AG09309 (cell line): ENCODE data around the gene ZNF718.
"Not testable (repeated sequence)": the region's sequence is repeated elsewhere in the genome, so short reads cannot be mapped to it uniquely, and the experiment has no call there.

Source experiments
- DNase-seq: peaks from one replicate; pipeline ENCODE4 v3.0.0-alpha.2; 2010; ENCODE audit warnings: low read depth
- H3K4me3 ChIP-seq: 2 replicates; pipeline ENCODE4 v1.5.1; 2011; ENCODE audit warnings: mild to moderate bottlenecking, low read depth, low read length, moderate library complexity; ENCODE audit not compliant: control insufficient read depth
- TF ChIP-seq, protein P1 (sequence below): IDR thresholded peaks from 2 replicates; pipeline ENCODE4 v1.5.1; 2011; ENCODE audit warnings: mild to moderate bottlenecking, low read depth, low read length, inconsistent platforms; ENCODE audit not compliant: insufficient read depth, control insufficient read depth; ENCODE audit errors: missing control alignments

Gene ZNF718

DNA sequence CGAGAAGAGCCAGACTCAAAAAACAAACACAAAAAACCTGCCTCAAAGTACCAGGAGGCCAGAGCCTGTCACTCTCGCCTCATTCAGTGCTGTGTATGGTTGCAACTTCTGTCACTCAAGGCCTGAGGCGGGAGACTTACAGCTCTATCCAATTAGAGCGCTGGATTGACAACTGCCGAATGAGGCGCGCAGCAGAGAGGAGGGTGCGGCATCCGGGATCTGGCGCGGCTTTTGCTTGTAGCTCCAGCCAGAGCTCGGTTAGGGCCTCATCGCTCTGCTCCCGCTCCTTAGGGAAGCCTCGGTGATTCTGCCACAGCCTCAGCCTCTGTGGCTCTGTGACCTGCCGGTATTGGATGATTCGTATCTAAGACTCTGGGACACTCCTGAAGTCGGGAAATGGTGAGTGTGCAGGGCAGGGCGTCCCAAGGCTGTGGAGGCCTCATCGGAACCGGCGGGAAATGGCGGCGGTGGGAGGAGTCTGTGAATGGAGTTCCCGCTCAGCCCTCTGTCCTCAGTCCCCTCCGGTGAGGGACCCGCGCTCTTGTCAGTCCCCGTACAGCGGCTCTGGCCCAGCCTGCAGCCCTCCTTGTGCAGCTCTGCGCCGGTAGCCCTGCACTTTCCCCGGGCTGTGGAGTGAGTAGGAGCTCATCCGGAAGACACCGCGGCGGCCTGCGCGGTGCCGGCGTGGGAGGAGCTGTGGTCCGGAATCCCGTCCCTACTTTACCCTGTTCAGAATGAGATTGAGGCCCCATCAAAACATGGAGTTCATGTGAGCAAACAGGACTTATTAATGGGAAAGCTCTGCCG lies at the start of gene ZNF718:
Gene ZNF718, plus strand, starts transcription at position 227 of the 807 bp plus-strand sequence. Its CDS starts 170 bp downstream, at position 397.
- TF ChIP-seq, protein P1, sequence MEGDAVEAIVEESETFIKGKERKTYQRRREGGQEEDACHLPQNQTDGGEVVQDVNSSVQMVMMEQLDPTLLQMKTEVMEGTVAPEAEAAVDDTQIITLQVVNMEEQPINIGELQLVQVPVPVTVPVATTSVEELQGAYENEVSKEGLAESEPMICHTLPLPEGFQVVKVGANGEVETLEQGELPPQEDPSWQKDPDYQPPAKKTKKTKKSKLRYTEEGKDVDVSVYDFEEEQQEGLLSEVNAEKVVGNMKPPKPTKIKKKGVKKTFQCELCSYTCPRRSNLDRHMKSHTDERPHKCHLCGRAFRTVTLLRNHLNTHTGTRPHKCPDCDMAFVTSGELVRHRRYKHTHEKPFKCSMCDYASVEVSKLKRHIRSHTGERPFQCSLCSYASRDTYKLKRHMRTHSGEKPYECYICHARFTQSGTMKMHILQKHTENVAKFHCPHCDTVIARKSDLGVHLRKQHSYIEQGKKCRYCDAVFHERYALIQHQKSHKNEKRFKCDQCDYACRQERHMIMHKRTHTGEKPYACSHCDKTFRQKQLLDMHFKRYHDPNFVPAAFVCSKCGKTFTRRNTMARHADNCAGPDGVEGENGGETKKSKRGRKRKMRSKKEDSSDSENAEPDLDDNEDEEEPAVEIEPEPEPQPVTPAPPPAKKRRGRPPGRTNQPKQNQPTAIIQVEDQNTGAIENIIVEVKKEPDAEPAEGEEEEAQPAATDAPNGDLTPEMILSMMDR = no peak
- peak; percentile 90 for DNase-seq
- peak within 1 kb of the TSS; percentile 83 for H3K4me3 ChIP-seq

DNA sequence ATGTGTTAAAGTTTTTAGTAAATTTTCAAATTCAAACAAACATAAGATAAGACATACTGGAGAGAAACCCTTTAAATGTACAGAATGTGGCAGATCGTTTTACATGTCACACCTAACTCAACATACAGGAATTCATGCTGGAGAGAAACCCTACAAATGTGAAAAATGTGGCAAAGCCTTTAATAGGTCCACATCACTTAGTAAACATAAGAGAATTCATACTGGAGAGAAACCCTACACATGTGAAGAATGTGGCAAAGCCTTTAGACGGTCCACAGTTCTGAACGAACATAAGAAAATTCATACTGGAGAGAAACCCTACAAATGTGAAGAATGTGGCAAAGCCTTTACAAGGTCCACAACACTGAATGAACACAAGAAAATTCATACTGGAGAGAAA lies 38.4 kb upstream of the ZNF718 start:
- DNase-seq = no peak
- TF ChIP-seq, protein P1 = no peak
- no peak overlapping the region for H3K4me3 ChIP-seq

DNA sequence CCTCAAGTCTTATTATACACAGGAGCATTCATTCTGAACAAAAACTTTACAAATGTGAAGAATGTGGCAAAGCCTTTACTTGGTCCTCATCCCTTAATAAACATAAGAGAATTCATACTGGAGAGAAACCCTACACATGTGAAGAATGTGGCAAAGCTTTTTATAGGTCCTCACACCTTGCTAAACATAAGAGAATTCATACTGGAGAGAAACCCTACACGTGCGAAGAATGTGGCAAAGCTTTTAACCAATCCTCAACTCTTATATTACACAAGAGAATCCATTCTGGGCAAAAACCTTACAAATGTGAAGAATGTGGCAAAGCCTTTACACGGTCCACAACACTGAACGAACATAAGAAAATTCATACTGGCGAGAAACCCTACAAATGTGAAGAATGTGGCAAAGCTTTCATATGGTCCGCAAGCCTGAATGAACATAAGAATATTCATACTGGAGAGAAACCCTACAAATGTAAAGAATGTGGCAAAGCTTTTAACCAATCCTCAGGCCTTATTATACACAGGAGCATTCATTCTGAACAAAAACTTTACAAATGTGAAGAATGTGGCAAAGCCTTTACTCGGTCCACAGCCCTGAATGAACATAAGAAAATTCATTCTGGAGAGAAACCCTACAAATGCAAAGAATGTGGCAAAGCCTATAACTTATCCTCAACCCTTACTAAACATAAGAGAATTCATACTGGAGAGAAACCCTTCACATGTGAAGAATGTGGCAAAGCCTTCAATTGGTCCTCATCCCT lies 37.6 kb upstream of the ZNF718 start:
- H3K4me3 ChIP-seq, DNase-seq: not testable (repeated sequence)

DNA sequence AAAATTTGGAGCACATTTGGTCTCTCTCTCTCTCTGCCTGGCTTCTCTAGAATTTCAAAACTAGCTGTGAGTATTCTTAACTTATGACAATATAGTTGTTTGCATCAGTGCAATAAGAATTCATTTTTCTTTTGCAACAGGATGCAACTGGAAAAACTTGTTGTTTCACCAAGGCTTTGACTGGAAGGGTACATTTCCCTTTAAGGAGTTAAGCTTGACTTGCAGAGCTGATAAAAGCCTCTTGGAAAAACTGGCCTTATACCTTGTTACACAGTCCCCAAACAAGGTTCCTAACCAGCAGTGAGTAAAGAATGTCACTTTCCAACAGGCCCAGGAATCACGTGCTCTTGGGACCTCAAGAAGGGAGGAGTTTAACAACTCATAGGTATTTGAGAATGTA lies 25.9 kb upstream of the ZNF718 start:
- DNase-seq = no peak
- TF ChIP-seq, protein P1 = no peak
- H3K4me3 ChIP-seq = no peak overlapping the region

DNA sequence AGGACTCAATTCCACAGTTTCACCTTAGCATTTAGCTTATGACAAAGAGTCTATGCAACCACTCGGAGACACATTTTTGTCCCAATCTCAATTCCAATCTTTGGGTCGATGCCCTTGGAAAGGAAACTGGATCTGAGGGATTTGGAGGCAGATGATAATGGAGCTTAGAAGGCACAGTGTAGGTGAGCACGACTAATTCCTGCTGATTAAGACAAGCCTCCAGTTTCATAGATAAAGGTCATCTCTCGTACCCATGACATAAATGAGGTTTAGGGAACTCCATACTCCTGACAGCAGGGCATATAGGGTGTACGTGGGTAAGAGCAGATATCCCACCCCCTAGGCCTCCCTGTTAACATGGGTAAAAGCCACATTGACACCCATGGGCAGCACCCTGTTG lies 24.4 kb upstream of the ZNF718 start:
- DNase-seq = no peak
- TF ChIP-seq, protein P1 = no peak
- no peak overlapping the region for H3K4me3 ChIP-seq

DNA sequence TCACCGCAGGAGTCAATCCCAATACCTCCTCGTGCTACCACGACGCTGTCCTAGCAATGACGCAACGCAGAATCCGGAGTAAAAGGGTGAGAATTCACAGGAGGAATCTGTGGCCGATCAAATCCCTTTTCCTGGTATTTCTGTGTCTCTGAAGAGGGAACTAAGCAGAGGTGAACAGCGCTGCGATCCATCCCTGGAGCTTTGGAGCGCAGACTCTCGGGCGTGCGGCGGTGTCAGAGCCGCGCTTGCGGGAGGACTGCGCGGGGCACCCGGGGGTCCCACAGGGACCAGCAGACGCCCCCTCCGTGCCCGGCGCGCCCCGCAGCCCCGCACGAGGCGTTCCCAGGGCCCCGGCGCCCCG lies 17.2 kb upstream of the ZNF718 start:
- no peak overlapping the region for H3K4me3 ChIP-seq
- TF ChIP-seq, protein P1 = no peak
- DNase-seq = no peak

DNA sequence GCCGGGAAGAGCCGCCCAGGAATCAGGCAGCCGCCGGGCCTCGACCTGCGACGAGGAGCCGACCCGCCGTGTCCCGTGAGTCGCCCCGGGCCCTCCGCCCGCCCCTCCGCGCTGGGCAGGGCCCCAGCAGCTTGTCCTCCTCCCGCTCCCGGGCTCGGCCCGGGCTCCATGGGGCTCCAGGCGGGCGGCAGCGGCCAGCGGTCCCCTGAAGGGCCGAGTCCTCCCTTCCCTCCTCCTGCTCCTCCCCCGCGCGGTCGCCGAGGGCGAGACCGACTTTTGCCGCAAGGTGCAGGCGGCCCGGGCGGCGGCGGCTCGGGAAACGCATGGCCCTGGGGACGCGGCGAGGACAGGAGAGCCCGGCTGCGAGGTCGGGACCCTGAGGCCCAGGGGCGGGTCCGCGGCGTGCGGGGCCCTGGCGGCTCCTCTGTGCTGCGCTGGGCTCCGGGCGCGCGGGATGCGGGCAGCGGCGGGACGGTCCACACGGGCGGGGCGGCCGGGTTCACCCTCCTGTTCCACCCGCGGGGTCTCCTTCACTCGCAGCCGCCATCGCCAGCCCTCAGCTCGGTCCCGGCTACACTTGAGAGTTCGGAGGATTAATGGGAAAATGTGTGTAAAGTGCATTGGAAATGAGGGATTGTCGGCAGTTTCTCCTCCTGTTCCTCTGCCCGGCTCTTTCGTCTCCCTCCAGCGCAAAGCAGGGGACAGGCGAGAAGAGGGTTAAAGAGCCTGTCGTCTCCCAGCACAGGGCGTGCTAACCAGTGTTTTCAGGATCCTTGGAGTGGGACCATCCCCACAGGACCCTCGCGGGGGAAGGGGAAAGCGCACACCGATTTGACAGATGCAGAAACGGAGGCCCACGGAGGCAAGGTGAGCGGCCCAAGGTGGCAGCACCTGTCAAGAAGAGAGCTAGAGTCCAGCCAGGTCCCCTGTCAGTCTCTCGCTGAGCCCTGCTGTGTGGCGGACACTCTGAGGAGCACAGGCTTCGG lies 16.6 kb upstream of the ZNF718 start:
- no peak overlapping the region for H3K4me3 ChIP-seq
- TF ChIP-seq, protein P1 = no peak
- no peak for DNase-seq
